Stimulated activated CD8-positive, alpha-beta memory T cell treated with anti-CD3 and anti-CD28 coated beads, Interleukin-15, amount 100 ng/mL, for 4 hours (primary cell): ENCODE data around the gene ALX4.

Source experiments
- DNase-seq, 2 donors: peaks; one replicate each; pipeline ENCODE4 v3.0.0-alpha.2; 2020; ENCODE audit warnings: low read depth in 2 of 2

Gene ALX4

GRCh38 chr11:44300844-44301563 is 8.9 kb downstream of the ALX4 start:
- no peak for DNase-seq

- DNase-seq: no peak
These were observed 11.1 kb downstream of the ALX4 start for GRCh38 chr11:44298862-44299261.

GRCh38 chr11:44290208-44290607 is 19.7 kb downstream of the ALX4 start:
- no peak for DNase-seq

GRCh38 chr11:44288133-44288526 is 21.8 kb downstream of the ALX4 start:
- no peak for DNase-seq

GRCh38 chr11:44286911-44287310 is 23.0 kb downstream of the ALX4 start:
- DNase-seq: no peak

GRCh38 chr11:44286268-44286880 is 23.6 kb downstream of the ALX4 start:
- no peak for DNase-seq

- no peak for DNase-seq
These were observed 24.2 kb downstream of the ALX4 start for GRCh38 chr11:44285756-44286155.

GRCh38 chr11:44282620-44283019 is 27.3 kb downstream of the ALX4 start:
- no peak for DNase-seq

- no peak for DNase-seq
These were observed 28.8 kb downstream of the ALX4 start for GRCh38 chr11:44281151-44281550.

- DNase-seq: no peak
These were observed 29.7 kb downstream of the ALX4 start for GRCh38 chr11:44280257-44280656.

- no peak for DNase-seq
These were observed 30.5 kb downstream of the ALX4 start for GRCh38 chr11:44279483-44279882.

GRCh38 chr11:44277196-44278090 is 32.5 kb downstream of the ALX4 start:
- DNase-seq: no peak

- DNase-seq: no peak
These were observed 33.9 kb downstream of the ALX4 start for GRCh38 chr11:44275961-44276550.

GRCh38 chr11:44275241-44275640 is 34.7 kb downstream of the ALX4 start:
- no peak for DNase-seq

- DNase-seq: no peak
These were observed 35.5 kb downstream of the ALX4 start for GRCh38 chr11:44274404-44274803.

GRCh38 chr11:44271286-44271685 is 38.7 kb downstream of the ALX4 start:
- no peak for DNase-seq

- DNase-seq: no peak
These were observed 39.3 kb downstream of the ALX4 start for GRCh38 chr11:44270403-44271273.

- no peak for DNase-seq
These were observed 40.3 kb downstream of the ALX4 start for GRCh38 chr11:44269369-44270351.

- DNase-seq: no peak
These were observed 41.3 kb downstream of the ALX4 start for GRCh38 chr11:44268614-44269080.
